Neural cell (in vitro differentiated cells): ENCODE data around the gene FAM168A. TPM values are rescaled to one million over a fixed set of nuclear protein-coding genes. Genes with fewer than 3 reads are reported as not detected.
A peak's percentile ranks its signal among the peaks of the same experiment; 100 is the strongest.

Source experiments
- H2AFZ ChIP-seq: fragments of 200-600, 300-800 bp; sonication (generic), shearing (Covaris generic); 2 replicates; pipeline ENCODE4 v1.6.0; 2014; ENCODE audit warnings: low read depth, mild to moderate bottlenecking, antibody characterized with exemption, low read length, moderate library complexity
- H3F3A ChIP-seq: fragments of 200-600 bp; shearing (Covaris generic); 2 replicates; pipeline ENCODE4 v1.6.1; 2016; ENCODE audit warnings: mild to moderate bottlenecking, moderate library complexity, mixed read lengths, antibody characterized with exemption, low read length; ENCODE audit not compliant: insufficient read depth, poor library complexity, severe bottlenecking
- H3K27ac ChIP-seq: fragments of 200-600, 300-800 bp; sonication (generic), shearing (Covaris generic); 2 replicates; pipeline ENCODE4 v1.5.1; 2014; ENCODE audit warnings: mild to moderate bottlenecking, low read length, moderate library complexity
- H3K27me3 ChIP-seq: fragments of 300-800, 200-600 bp; sonication (generic), shearing (Covaris generic); 2 replicates; pipeline ENCODE4 v1.6.0; 2014; ENCODE audit warnings: mild to moderate bottlenecking, low read depth, low read length, moderate library complexity; ENCODE audit not compliant: insufficient read depth
- H3K36me3 ChIP-seq: fragments of 300-800, 200-600 bp; sonication (generic), shearing (Covaris generic); 2 replicates; pipeline ENCODE4 v1.5.1; 2014; ENCODE audit warnings: mild to moderate bottlenecking, antibody characterized with exemption, low read length, moderate library complexity; ENCODE audit not compliant: insufficient read depth
- H3K4me2 ChIP-seq: fragments of 300-800, 200-600 bp; sonication (generic), shearing (Covaris generic); 2 replicates; pipeline ENCODE4 v1.6.0; 2014; ENCODE audit warnings: mild to moderate bottlenecking, low read length
- H3K4me3 ChIP-seq: fragments of 300-800, 200-600 bp; sonication (generic), shearing (Covaris generic); 2 replicates; pipeline ENCODE4 v1.5.1; 2014; ENCODE audit warnings: mild to moderate bottlenecking, low read length, moderate library complexity
- H3K79me2 ChIP-seq: fragments of 200-600 bp; shearing (Covaris generic); replicated peaks from 2 replicates; pipeline ENCODE4 v1.6.0; 2014; ENCODE audit warnings: mild to moderate bottlenecking, low read length, moderate library complexity; ENCODE audit not compliant: insufficient read depth
- H3K9ac ChIP-seq: fragments of 300-800, 200-600 bp; sonication (generic), shearing (Covaris generic); 2 replicates; pipeline ENCODE4 v1.6.1; 2016; ENCODE audit warnings: mild to moderate bottlenecking, low read length, mixed read lengths
- H3K9me2 ChIP-seq: fragments of 200-600 bp; shearing (Covaris generic); 2 replicates; pipeline ENCODE4 v1.6.1; 2016; ENCODE audit warnings: mild to moderate bottlenecking, low read length, mixed read lengths; ENCODE audit not compliant: insufficient read depth
- H3K9me3 ChIP-seq: fragments of 200-600, 300-800 bp; sonication (generic), shearing (Covaris generic); 2 replicates; pipeline ENCODE4 v1.6.1; 2016; ENCODE audit warnings: mild to moderate bottlenecking, mixed run types, low read length, moderate library complexity, mixed read lengths
- H4K20me1 ChIP-seq: fragments of 200-600 bp; shearing (Covaris generic); 2 replicates; pipeline ENCODE4 v1.6.1; 2016; ENCODE audit warnings: mild to moderate bottlenecking, mixed run types; ENCODE audit not compliant: insufficient read depth
- CTCF ChIP-seq: fragments of 450-650 bp; IDR thresholded peaks from 2 replicates; pipeline ENCODE4 v1.5.1; 2014; ENCODE audit warnings: antibody characterized with exemption, mild to moderate bottlenecking, moderate library complexity; ENCODE audit not compliant: poor library complexity, severe bottlenecking
- EP300 ChIP-seq: fragments of 450-650 bp; conservative IDR thresholded peaks from 2 replicates; pipeline ENCODE4 v1.6.1; 2014; ENCODE audit warnings: antibody characterized with exemption, mild to moderate bottlenecking, moderate library complexity; ENCODE audit not compliant: poor library complexity, severe bottlenecking
- EZH2 ChIP-seq: fragments of 200-600, 300-800 bp; shearing (Covaris generic), sonication (generic); IDR thresholded peaks from 2 replicates; pipeline ENCODE4 v1.6.1; 2014; ENCODE audit warnings: antibody characterized with exemption, low read length, borderline replicate concordance, mild to moderate bottlenecking; ENCODE audit not compliant: insufficient read depth, poor library complexity, severe bottlenecking
- MXI1 ChIP-seq: fragments of 450-650 bp; conservative IDR thresholded peaks from 2 replicates; pipeline ENCODE4 v1.6.1; 2014; ENCODE audit warnings: antibody characterized with exemption, mild to moderate bottlenecking; ENCODE audit not compliant: poor library complexity, severe bottlenecking
- POLR2AphosphoS5 ChIP-seq: IDR thresholded peaks from 2 replicates; pipeline ENCODE4 v1.6.1; 2012
- RAD21 ChIP-seq: fragments of 450-650 bp; conservative IDR thresholded peaks from 2 replicates; pipeline ENCODE4 v1.6.1; 2014; ENCODE audit warnings: antibody characterized with exemption, mild to moderate bottlenecking, moderate library complexity
- REST ChIP-seq: IDR thresholded peaks from 2 replicates; pipeline ENCODE4 v1.6.1; 2012; ENCODE audit warnings: borderline replicate concordance
- SMC3 ChIP-seq: fragments of 450-650 bp; conservative IDR thresholded peaks from 2 replicates; pipeline ENCODE4 v1.6.1; 2014; ENCODE audit warnings: antibody characterized with exemption, mild to moderate bottlenecking, moderate library complexity; ENCODE audit not compliant: poor library complexity
- TAF1 ChIP-seq: IDR thresholded peaks from 2 replicates; pipeline ENCODE4 v1.6.1; 2012; ENCODE audit warnings: low read depth
- polyA plus RNA-seq: library from polyadenylated mRNA; depleted of rRNA; stranded (reverse); fragments of >200 nt; gene quantifications from 2 replicates; pipeline ENCODE4 v1.2.3, GENCODE V29; 2014

The FAM168A gene
- polyA plus RNA-seq, 1 donor from 2014 or later: 67.3 TPM

GRCh38 chr11:73401217-73401923, 196.5 kb downstream of the FAM168A start:
- Histone ChIP-seq H3K79me2 (no peaks in the 10 kb centered on the region), H3F3A (no peaks in the 10 kb centered on the region), H2AFZ (no peak overlapping the region), H3K27me3 (no peaks in the 10 kb centered on the region), H4K20me1 (no peaks in the 10 kb centered on the region), H3K4me3 (no peak overlapping the region), H3K4me2 (no peak overlapping the region), H3K36me3 (peaks cover 8% of the 10 kb centered on the region), H3K9me2 (no peaks in the 10 kb centered on the region), H3K9ac (no peak overlapping the region), H3K9me3 (no peaks in the 10 kb centered on the region), H3K27ac (no peak overlapping the region)
- no peak for TF ChIP-seq SMC3
- no peak for TF ChIP-seq POLR2AphosphoS5
- TF ChIP-seq EP300: no peak
- no peak for TF ChIP-seq RAD21
- TF ChIP-seq TAF1: no peak
- TF ChIP-seq EZH2: no peak
- no peak for TF ChIP-seq CTCF
- no peak for TF ChIP-seq REST
- no peak for TF ChIP-seq MXI1

- TF ChIP-seq POLR2AphosphoS5 (peak; percentile 17), RAD21 (no peak)
- Histone ChIP-seq H3K4me3 (no peak overlapping the region), H3K9ac (no peak overlapping the region), H3K4me2 (no peak overlapping the region), H3K9me3 (no peaks in the 10 kb centered on the region), H3K9me2 (no peaks in the 10 kb centered on the region), H3K79me2 (no peaks in the 10 kb centered on the region), H2AFZ (no peak overlapping the region), H4K20me1 (no peaks in the 10 kb centered on the region), H3K27me3 (no peaks in the 10 kb centered on the region), H3K27ac (no peak overlapping the region), H3F3A (no peaks in the 10 kb centered on the region), H3K36me3 (peaks cover 6% of the 10 kb centered on the region)
Observed at GRCh38 chr11:73400293-73400692, 197.6 kb downstream of the FAM168A start.
